Myocyte (in vitro differentiated cells): ENCODE results near the gene CHN1. TPM values are rescaled to one million over a fixed set of nuclear protein-coding genes. Genes with fewer than 3 reads are reported as not detected.

Experiments
- total RNA-seq: library from RNA; depleted of rRNA; stranded (reverse); fragments of >200 nt; gene quantifications from 2 replicates; pipeline ENCODE4 v1.2.3, GENCODE V29; 2014

CHN1 gene
- total RNA-seq, 1 donor from 2014 or later, result 43.0 TPM

Other genes starting within 250 kb of the CHN1 start
- 1,841 and 1,867 TPM in 2 replicates for gene CHRNA1, start 240.9 kb downstream of the CHN1 start, total RNA-seq
- gene ATF2, start 162.8 kb upstream of the CHN1 start, total RNA-seq, result 42.2 and 51.6 TPM in 2 replicates
- gene ATP5MC3, start 176.3 kb upstream of the CHN1 start, total RNA-seq, result 196 and 252 TPM in 2 replicates